Esophagus mucosa (tissue), 1 donor: Measurements from ENCODE around the gene NTNG1. TPM values are rescaled to one million over a fixed set of nuclear protein-coding genes. Genes with fewer than 3 reads are reported as not detected.

Experiments used
- ATAC-seq: fragments of 200-7000 bp; cut with Tn5 transposase; one replicate; pipeline ENCODE4 v1.9.1; 2020
- total RNA-seq: library from RNA; stranded (reverse); gene quantifications from one replicate; pipeline ENCODE4 v1.2.4, GENCODE V29; 2023
- donor health status: DM: yes; HTN: yes; CAD: no.

Gene NTNG1
- total RNA-seq, 1 donor from 2014 or later = 0.48 TPM

DNA sequence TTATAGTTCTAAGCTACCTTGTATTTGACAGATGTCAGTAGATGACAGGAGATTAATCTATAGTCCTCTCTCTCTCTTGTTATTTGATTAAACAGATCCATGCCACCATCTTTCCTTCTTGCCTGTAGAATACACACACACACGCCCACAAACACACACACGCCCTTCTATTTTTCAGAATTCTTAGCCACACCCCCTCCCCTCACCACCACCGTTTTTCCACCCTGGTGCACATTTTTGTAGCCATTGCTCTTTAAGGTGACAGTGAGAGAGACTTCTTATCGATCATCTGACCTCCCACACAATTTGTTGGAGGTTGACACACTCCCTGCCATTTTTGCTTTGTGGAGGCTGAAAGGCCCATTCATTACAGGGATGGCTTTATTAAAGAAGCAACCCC is 123.2 kb downstream of the NTNG1 start:
- ATAC-seq = no peak

DNA sequence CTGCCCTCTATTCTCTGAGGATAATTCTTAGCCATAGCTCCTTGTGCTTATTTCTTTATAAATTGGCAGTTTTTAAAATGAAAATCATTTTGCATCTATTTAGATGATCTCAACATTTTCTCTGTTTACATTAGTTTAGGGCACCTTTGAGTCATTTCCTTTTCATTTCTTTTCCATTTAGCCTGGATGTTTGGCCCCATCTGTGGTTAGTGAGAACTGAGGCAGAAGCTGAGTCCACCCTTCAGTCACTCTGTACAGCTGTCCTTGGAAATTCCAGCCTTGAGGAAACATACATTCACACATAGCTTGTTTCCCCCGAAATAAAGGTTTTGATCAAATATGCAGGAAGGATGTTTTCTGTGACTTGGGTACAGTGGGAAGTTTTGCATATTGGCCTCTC is 123.7 kb downstream of the NTNG1 start:
- no peak for ATAC-seq

DNA sequence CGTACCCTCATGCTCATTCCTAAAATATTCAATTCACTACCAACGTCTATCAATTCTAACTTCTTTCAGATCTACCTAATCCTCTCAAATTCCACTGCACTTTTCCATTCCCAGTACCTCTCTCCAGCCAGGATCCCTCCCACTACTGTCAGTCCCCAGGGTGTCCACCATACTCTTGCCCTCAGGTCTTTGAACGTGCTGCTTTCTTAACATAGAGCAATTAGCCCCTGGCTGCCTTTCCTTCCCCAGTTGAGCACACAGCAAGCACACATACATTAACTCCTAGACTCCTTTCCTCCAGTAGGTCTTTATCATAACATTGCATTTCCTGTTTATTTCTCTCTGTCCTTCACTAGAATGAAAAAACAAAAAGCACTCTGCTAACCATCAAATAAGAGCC is 126.7 kb downstream of the NTNG1 start:
- ATAC-seq = no peak

DNA sequence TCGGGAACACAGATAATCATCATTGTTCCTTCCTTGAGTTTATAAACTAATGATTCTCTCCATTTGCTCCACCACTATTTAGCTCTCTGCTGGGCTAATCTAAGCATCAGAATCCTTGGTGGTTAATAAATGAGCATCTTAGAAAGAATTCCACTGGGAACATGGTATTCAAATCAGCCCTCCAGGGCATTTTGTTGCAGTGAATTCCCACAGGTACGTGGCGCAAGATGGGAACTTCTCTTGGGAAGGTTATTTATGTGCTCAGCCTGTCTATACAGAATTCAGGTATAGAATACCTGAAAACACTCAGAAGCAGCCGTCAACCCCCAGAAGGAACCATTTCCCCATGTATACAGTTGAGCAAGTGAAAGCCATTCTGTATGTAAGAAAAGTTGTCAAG is 131.5 kb downstream of the NTNG1 start:
- ATAC-seq = no peak

DNA sequence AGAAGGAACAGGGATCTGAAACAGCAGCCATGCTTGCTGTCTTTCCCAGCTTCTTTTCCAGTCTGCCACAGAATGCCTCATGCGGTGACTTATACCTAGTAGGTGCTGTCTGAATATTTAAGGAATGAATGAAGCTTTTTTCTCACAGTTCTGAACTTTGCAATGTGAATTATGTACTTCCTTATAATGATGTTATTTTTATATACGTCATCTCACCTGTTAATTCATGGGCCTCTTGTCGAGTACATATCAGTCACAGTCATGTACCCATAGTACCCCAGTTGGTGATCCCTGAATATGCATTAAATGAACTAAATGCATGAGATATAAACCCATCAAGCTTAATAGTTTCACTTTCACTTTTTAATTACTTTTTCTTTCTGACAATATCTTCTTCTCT is 132.7 kb downstream of the NTNG1 start:
- no peak for ATAC-seq

DNA sequence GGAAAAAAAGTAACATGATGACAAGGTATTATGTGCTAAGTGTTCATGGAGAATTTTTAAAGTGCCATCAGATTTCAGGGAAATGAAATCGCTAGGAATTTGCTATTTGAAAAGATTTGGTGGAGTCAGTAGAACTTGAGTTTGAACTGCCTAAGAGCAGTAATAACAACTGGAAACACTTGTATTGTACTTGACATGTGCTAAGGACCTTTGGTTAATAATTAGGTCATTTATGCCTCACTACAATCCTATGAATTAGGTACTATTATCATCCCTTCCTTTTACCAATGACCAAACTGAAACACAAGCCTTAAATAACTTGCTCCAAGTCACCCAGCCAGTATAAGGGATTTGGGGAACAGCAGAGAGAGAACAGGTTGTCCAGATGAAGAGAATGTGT is 133.4 kb downstream of the NTNG1 start:
- ATAC-seq = no peak

DNA sequence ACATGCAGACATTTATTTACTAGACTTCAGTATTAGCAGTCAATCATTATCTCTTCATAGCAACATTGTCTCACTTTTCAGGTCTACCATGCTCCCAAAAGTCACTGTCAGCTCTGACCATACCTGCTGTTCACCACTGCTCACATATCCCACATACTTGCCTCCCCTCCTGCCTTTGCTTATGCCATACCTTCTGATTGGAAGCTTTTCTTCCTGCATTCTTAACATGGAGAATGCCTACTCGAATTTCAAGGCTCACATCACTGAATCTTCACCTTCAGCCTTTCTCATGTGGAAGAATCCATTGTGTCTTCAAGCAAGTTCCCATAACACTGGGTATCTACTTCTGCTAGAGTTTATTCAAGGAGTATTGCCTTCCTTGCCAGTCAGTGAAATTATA is 135.4 kb downstream of the NTNG1 start:
- ATAC-seq = no peak

DNA sequence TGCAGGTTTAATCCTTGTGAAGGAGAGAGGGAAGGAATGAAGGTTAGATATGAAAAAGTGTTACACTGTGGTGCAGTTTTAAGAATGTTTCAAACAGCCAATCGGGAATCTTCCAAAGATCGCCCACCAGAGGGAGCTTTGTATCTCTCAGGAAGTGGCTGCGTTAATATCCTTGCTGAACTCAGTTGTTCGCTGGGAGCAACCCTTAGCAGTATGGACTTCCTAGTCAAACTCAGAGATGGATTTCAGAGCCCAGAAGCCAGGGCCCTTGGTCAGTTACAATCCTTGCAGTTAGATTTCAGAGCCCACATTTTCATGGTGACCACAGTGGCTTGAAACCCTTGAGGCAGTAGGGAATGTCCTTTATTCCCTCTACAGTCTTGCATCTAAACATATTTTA is 136.2 kb downstream of the NTNG1 start:
- ATAC-seq = peak; percentile 65

DNA sequence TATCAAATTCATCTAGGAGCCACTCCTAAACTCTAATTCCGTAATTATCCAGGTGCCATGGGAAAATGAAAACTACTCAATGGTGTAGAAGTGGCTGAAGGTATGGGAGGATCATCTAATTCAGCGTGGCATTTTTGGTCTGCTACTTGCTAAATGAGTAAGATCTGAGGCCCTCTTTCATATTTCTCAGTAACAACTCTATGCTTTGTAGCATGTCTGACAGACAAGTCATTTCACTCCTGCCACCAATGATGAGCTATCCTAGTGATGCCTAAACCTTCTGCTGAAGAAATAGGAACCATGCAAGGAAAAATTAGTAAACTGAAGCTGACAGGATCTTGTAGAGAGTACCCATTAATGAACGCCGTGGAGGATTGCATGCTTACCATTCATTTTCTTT is 145.3 kb downstream of the NTNG1 start:
- no peak for ATAC-seq

DNA sequence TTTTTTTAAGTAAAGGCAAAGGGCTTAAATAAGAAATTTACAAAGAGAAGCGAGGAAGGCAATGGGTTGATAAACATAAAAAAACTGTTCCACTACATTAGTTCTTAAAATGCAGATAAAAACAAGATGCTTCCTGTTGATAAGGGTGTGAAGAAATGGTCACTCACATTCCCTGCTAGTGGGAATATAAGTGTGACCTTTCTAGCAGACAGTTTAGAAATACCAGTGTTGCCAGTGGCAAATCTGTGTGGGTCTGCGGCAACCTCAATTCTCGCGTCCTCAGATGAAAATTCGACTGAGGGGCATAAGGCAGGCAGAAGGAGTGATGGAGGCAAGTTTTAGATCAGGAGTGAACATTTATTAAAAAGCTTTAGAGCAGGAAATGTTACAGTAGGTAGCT is 151.1 kb downstream of the NTNG1 start:
- ATAC-seq = no peak

DNA sequence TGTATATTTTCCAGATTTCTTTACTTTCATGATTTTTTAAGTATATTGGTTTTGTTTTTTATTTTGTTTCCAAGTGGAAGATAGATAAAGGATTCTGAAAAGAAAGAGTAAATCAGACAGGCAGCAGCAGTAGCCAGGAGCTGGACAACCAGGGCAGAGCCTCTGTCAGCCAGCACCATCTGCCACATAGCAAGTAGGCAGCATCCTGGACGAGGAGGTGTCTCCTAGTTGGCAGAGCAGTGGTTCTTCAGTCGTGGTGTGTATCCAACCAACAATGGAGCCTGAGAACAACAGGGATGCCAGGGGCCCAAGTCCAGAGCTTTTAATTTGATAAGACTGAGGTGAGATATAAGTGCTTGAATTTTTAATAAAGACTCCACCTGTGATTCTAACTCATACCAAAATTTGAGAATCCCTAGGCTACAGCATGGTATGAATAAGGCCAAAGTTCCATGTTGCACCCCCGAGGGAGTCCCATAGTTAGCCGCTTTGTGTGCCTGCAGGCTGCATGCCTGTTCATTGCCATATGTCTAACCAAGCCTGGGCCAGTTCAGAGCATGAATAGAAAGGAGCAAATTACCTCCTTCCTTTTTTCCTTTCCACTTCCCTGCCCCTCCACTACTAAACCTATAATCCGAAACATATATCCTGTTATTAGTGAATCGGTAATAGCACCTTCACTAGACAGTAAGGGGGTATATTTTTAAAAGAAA is 153.2 kb downstream of the NTNG1 start:
- no peak for ATAC-seq

DNA sequence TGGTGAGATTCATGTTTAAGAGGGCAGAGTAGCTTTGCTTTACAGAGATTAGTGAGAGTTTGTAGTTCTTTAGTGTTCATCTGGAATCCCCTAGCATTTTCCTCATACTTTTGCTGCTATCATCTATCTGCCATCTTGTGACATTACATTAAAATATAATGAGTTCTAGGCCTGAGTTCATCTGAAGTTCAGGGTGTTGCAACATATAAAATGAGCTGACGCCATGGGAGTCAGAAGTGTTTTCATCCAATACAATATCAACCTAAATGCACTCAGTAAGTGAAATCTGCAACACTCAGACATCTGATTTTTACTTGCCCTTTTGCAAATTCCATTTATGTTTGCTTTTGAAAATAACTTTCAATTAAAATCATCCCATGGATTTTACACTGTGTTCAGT is 153.8 kb downstream of the NTNG1 start:
- no peak for ATAC-seq

DNA sequence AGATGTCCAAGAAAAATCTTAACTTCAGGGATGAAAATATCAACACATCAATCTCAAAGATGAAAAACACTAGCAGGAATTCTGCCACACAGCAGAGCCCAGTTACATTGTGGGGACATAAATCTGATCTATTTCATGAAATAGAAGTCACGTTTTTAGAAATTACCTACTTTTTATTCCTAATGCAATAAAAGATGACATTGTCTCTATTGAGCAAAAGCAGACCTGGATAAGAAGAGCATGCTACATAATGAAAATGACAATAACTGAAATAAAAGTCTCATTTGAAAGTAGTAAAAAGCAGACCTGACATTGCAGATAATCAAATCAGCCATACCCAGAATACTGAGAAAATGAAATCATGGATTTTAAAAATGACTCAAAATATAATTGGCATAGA is 156.8 kb downstream of the NTNG1 start:
- ATAC-seq = no peak

DNA sequence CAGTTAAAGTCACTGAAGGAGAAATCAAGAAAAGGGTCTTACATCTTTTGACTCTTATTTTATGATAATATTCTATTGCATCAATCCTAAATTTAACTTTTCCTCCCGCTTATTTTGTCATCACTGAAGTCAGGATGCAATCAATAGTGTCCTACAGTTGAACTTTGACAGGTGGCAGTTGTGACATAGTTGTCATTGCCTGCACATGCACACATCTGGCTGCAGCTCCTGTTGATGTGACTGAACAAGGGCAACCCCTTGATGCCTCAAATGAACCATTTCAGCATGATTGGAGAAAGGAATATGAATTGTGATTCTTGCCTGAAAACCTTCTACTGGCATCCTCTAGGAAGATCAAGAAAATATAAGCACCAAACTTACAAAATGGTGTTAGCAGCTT is 157.7 kb downstream of the NTNG1 start:
- ATAC-seq = no peak

DNA sequence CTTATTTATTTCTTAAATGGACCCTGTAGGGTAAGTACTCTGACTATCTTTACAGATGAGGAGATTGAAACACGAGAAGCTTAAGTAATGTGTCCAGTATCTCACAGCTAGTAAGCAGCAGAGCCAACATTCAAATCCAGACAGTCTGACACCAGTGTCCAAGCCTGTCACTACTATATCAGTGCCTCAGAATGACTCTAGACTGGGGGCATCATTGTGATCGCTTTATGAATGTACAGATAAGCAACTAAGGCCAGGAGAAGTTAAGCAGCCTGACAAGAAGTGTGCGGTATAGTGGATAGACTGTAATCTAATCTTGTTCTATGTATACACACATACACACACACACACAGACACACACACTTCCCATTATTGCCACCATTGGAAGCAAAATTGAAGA is 158.7 kb downstream of the NTNG1 start:
- no peak for ATAC-seq

DNA sequence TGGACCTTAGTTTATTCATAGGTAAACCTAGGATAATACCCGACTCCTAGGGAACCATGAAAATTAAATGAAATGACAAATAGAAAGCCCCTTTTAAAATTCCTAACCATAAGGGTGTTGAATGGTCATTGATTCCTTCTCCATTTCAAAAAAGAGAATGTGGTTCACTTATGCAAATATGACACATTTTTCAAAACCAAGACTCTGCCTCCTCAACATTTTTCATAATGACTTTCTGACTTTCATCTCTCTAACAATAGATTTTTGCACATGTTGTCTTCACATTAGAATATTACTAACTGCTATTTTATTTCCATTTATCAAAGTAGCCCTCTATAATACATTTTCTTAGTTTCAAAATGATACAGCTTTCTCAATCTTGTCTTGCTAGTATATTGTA is 169.1 kb downstream of the NTNG1 start:
- ATAC-seq = no peak

DNA sequence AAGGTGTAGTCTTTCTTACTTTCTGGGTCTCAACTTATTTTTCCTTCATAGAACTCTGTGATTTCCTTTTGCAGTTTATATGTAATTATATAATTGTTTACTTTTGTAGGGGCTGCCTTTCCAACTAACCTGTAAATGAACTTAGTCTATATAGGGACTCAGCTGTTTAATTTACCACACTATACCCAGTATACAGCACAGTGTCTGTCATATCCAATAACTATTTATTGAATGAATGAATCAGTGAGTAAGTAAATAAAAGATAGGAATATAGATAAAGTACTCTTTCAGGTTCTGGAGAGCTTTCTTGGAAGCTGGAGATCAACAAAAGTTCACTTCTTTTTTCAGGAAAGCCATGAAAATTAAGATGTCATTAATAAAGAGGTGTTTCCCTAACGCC is 174.8 kb downstream of the NTNG1 start:
- no peak for ATAC-seq

DNA sequence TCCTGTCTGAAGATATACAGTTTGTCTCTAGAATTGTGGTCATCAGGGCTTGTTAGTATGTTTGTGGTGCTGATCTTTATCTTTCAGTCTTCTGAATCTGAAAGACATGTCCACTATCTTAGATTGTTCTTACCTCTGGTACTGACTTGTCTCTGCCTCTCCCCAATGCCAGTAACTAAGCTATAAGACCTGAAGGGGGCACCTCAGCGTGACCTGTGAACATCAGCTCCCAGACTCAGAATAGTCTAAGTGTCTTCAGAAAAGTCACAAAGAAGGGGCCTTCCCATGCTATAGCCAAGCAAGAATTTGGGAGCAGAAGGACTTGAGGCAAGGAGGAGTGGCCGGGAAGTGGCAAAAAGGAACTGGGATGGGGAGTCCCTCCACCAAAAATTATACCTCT is 178.1 kb downstream of the NTNG1 start:
- no peak for ATAC-seq

DNA sequence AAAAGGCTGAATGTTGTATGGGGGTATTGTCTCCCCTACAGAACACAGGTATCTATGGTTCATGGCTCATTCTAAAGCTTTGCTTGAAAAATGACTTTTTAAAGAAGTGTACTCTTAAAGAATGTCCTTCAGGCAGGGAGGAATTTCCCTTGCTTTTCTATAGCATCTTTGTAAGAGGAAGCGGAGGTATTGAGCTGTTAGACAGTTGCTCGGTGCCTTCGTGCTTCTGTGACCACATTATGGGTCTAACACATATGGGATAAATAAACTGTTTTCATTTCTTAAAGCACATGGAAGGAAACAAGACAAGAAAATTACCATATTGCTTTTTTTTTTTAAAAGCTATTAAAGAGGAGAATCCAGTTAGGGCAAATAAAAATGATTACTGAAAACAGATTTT is 182.9 kb downstream of the NTNG1 start:
- no peak for ATAC-seq

DNA sequence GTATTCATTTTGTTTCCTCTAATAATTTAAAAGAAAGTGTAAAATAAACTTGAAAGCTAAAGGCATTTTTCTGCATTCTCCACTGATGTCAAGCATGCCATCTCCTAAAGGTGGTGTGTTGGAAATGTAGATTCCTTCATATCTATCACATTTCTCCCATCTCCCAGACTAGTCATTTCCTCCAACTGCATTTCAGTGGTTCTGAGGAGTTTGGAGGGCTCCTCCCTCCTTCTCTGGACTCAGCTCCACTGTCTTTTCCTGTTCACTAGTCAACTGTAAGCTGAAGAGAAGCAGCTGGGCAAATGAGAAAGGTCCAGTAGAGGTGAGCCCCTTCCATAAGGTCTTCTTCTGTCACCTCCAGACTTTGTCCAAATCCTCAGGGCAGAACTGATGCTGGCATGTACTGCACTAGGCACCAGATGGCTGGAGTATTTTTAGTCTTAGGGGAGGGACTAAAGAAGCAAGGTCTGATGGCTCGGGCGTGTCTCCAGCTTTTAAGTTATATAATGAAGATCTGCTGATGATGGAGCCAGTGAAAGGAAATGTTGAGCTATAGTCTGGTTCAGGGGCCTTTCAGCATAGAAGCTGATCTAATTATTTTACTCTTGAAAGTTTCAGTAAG is 186.1 kb downstream of the NTNG1 start:
- no peak for ATAC-seq

DNA sequence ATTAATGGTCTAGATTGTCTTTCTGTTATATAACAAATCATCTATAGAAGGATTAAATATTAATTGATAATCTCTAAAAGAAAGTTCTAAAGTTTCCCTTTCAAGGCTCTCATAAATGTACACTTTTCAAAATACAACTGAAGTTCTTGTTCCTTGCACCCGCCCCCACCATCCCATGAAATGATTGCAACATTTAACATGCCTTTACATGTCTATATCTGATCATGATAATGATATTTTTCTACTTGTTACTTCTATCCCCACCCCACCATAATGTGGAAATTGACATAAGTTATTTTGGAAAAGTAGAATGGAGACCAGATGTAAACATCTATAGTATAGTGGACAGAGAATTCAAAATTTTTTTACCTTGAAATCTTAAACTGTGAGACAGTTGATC is 186.6 kb downstream of the NTNG1 start:
- ATAC-seq = no peak

DNA sequence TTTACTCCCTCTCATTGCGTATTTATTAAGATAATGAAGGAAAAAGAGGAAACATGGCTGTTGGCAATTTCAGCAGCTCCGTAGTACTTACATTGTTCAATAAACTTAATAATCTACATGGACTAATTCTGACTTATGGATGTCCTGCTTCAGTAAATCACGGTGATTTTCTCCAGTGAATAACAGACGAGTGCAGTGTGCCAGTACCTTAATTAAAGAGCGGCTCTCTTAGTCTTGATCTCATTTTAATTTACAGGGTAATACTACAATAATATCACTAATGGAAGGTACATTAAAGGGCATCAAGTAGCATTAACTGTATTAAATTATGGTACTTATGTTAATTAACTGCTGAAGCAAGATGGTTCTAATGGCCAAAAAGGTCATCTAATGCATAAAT is 187.2 kb downstream of the NTNG1 start:
- ATAC-seq = no peak

DNA sequence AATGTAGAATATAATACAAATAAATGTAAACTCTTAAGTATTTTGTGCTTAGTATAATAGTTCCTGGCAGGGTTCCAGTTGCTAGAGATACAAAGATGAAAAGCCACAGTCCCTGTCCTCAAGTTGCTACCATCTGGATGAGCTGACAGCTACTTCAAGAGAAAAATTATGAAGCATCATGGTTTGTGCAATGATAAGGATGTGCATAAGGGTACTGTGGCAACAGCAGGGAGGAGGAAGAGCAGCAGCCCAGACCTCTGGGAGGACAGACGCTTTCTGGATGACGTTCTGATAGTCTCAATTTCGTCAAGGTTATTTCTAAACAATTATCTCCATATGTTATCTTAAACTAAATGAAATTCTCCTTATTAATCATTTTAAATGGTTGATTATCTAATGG is 198.9 kb downstream of the NTNG1 start:
- ATAC-seq = no peak

DNA sequence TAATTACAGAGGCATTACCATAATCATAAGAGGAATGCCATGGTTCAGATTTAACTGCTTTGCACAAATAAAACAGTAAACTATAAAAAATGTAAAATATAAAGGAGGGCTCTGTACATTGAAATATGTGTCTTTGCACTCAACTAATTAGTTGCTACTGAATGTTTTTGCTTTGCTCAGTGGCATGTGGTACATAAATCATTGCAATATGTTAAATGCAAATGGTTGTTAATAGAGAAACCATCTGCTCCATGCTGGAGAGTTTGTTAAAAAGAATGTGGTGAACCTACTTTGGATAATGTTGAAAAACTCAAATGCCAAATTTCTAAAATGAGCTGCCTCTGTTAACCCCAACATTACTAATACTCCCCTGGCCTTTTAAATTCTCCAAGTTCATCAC is 201.5 kb downstream of the NTNG1 start:
- ATAC-seq = no peak

DNA sequence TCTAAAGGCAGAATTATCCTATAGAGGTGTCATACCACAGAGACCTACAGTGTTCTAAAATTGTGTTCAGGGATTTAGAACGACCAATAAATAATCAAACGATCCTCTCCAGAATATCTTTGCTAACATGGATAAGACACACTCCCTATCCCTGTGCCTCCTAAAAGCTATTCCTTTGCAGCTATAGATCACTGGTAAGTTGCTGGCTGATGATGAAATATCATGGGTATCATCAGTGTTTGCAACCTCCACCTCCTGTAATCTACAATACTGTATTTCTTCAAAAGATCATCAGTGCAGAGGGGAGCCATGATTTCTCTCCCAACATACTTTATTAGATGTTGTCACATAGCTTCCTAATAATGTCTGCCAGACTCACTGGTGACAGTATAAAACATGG is 201.9 kb downstream of the NTNG1 start:
- no peak for ATAC-seq
